ENCODE data around the gene MCL1. TPM values are rescaled to one million over a fixed set of nuclear protein-coding genes. Genes with fewer than 3 reads are reported as not detected.

The MCL1 gene
- total and polyA plus RNA-seq, 2 of the 13 experiments (the other 11 are each of a cell fraction or from before 2014, with no cell fraction given): 69.5 to 125 TPM

DNA sequence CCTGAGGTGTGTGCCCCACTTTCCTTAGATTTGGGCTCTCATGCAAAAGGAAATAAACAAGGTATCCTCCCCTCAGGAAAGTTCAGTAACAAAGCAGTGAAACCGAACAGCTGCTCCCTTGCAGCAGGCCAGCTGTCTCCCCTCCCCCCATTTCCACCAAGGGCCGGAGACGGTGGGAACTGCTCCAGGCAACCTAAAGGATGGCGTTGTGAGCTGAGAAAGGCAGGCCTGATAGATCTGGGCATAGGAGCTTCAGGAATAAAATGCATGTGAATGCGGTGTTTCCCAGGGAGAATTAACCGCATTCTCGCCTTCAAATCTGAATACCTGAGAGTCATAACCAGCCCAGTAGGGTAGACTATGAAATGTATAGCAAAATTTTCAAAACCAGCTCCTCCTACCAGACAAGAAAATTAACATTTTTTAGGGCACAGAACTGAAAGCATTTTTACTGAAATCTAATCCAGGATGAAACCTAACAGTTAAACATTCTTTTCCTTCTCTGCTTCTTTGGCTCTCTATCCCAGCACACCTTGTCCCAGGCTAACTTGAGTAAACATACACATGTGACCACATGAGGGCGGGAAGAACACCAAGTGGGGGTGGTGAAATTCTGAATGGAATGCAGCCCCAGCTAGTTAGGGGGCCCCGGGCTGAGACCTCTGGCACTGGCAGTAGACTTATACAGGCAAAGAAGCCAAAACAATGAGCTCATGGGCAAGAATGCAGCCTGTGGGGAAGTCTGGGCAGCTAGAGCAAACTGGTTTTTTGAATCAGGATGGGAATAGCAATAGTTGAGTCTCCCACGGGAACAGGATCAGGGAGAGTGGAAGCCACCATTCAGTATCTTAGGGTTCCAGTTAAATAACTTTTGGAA lies 11.5 kb downstream of the MCL1 start (continued):
- TF ChIP-seq, protein P1, sequence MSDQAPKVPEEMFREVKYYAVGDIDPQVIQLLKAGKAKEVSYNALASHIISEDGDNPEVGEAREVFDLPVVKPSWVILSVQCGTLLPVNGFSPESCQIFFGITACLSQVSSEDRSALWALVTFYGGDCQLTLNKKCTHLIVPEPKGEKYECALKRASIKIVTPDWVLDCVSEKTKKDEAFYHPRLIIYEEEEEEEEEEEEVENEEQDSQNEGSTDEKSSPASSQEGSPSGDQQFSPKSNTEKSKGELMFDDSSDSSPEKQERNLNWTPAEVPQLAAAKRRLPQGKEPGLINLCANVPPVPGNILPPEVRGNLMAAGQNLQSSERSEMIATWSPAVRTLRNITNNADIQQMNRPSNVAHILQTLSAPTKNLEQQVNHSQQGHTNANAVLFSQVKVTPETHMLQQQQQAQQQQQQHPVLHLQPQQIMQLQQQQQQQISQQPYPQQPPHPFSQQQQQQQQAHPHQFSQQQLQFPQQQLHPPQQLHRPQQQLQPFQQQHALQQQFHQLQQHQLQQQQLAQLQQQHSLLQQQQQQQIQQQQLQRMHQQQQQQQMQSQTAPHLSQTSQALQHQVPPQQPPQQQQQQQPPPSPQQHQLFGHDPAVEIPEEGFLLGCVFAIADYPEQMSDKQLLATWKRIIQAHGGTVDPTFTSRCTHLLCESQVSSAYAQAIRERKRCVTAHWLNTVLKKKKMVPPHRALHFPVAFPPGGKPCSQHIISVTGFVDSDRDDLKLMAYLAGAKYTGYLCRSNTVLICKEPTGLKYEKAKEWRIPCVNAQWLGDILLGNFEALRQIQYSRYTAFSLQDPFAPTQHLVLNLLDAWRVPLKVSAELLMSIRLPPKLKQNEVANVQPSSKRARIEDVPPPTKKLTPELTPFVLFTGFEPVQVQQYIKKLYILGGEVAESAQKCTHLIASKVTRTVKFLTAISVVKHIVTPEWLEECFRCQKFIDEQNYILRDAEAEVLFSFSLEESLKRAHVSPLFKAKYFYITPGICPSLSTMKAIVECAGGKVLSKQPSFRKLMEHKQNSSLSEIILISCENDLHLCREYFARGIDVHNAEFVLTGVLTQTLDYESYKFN (CRISPR knock-in tag; conservative IDR thresholded peaks at IDR 0.05): peak; percentile 87
- peak; percentile 37; the same call in 1 of the 2 replicates for TF ChIP-seq ARNT2 (CRISPR knock-in tag; IDR thresholded peaks at IDR 0.05; ENCODE audit: low read depth)
- no peak for TF ChIP-seq ZNF546 (CRISPR knock-in tag; conservative IDR thresholded peaks at IDR 0.05)
- TF ChIP-seq, protein P2, sequence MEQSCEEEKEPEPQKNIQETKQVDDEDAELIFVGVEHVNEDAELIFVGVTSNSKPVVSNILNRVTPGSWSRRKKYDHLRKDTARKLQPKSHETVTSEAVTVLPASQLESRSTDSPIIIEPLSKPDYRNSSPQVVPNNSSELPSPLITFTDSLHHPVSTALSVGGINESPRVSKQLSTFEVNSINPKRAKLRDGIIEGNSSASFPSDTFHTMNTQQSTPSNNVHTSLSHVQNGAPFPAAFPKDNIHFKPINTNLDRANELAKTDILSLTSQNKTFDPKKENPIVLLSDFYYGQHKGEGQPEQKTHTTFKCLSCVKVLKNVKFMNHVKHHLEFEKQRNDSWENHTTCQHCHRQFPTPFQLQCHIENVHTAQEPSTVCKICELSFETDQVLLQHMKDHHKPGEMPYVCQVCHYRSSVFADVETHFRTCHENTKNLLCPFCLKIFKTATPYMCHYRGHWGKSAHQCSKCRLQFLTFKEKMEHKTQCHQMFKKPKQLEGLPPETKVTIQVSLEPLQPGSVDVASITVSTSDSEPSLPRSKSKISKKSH (CRISPR knock-in tag; IDR thresholded peaks at IDR 0.05; ENCODE audit: borderline replicate concordance): no peak
- no peak for TF ChIP-seq SMAD1 (CRISPR knock-in tag; IDR thresholded peaks at IDR 0.05; ENCODE audit: borderline replicate concordance, low read depth)
- peak; percentile 52; the same call in 1 of the 2 replicates for TF ChIP-seq MEF2D (CRISPR knock-in tag; IDR thresholded peaks at IDR 0.05)
- TF ChIP-seq, protein P3, sequence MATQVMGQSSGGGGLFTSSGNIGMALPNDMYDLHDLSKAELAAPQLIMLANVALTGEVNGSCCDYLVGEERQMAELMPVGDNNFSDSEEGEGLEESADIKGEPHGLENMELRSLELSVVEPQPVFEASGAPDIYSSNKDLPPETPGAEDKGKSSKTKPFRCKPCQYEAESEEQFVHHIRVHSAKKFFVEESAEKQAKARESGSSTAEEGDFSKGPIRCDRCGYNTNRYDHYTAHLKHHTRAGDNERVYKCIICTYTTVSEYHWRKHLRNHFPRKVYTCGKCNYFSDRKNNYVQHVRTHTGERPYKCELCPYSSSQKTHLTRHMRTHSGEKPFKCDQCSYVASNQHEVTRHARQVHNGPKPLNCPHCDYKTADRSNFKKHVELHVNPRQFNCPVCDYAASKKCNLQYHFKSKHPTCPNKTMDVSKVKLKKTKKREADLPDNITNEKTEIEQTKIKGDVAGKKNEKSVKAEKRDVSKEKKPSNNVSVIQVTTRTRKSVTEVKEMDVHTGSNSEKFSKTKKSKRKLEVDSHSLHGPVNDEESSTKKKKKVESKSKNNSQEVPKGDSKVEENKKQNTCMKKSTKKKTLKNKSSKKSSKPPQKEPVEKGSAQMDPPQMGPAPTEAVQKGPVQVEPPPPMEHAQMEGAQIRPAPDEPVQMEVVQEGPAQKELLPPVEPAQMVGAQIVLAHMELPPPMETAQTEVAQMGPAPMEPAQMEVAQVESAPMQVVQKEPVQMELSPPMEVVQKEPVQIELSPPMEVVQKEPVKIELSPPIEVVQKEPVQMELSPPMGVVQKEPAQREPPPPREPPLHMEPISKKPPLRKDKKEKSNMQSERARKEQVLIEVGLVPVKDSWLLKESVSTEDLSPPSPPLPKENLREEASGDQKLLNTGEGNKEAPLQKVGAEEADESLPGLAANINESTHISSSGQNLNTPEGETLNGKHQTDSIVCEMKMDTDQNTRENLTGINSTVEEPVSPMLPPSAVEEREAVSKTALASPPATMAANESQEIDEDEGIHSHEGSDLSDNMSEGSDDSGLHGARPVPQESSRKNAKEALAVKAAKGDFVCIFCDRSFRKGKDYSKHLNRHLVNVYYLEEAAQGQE (IDR thresholded peaks at IDR 0.05; ENCODE audit: borderline replicate concordance in 1 of 2, low read depth in 1 of 2, low read length in 2 of 2): no peak
- no peak for TF ChIP-seq ZNF382 (CRISPR knock-in tag; IDR thresholded peaks at IDR 0.05; ENCODE audit: borderline replicate concordance)
- no peak for TF ChIP-seq ZNF496 (CRISPR knock-in tag; IDR thresholded peaks at IDR 0.05; ENCODE audit: insufficient replicate concordance)
- TF ChIP-seq, protein P4, sequence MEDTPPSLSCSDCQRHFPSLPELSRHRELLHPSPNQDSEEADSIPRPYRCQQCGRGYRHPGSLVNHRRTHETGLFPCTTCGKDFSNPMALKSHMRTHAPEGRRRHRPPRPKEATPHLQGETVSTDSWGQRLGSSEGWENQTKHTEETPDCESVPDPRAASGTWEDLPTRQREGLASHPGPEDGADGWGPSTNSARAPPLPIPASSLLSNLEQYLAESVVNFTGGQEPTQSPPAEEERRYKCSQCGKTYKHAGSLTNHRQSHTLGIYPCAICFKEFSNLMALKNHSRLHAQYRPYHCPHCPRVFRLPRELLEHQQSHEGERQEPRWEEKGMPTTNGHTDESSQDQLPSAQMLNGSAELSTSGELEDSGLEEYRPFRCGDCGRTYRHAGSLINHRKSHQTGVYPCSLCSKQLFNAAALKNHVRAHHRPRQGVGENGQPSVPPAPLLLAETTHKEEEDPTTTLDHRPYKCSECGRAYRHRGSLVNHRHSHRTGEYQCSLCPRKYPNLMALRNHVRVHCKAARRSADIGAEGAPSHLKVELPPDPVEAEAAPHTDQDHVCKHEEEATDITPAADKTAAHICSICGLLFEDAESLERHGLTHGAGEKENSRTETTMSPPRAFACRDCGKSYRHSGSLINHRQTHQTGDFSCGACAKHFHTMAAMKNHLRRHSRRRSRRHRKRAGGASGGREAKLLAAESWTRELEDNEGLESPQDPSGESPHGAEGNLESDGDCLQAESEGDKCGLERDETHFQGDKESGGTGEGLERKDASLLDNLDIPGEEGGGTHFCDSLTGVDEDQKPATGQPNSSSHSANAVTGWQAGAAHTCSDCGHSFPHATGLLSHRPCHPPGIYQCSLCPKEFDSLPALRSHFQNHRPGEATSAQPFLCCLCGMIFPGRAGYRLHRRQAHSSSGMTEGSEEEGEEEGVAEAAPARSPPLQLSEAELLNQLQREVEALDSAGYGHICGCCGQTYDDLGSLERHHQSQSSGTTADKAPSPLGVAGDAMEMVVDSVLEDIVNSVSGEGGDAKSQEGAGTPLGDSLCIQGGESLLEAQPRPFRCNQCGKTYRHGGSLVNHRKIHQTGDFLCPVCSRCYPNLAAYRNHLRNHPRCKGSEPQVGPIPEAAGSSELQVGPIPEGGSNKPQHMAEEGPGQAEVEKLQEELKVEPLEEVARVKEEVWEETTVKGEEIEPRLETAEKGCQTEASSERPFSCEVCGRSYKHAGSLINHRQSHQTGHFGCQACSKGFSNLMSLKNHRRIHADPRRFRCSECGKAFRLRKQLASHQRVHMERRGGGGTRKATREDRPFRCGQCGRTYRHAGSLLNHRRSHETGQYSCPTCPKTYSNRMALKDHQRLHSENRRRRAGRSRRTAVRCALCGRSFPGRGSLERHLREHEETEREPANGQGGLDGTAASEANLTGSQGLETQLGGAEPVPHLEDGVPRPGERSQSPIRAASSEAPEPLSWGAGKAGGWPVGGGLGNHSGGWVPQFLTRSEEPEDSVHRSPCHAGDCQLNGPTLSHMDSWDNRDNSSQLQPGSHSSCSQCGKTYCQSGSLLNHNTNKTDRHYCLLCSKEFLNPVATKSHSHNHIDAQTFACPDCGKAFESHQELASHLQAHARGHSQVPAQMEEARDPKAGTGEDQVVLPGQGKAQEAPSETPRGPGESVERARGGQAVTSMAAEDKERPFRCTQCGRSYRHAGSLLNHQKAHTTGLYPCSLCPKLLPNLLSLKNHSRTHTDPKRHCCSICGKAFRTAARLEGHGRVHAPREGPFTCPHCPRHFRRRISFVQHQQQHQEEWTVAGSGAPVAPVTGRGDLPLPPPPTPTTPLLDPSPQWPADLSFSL (CRISPR knock-in tag; IDR thresholded peaks at IDR 0.05): no peak
- no peak for TF ChIP-seq TOPORS (CRISPR knock-in tag; IDR thresholded peaks at IDR 0.05)
